HG03103 (cell line): ENCODE results near the gene NLN.
"Not testable (repeated sequence)": the region's sequence is repeated elsewhere in the genome, so short reads cannot be mapped to it uniquely, and the experiment has no call there.

Experiments used
- ATAC-seq: cut with Tn5 transposase; IDR thresholded peaks from one replicate; pipeline ENCODE4 v1.9.1; 2021; ENCODE audit warnings: low read depth; ENCODE audit not compliant: unreplicated experiment

NLN gene

GRCh38 chr5:65721720-65722574 lies at the start of gene NLN, which contains the start of gene SGTB:
TSS of gene NLN (plus strand) at chr5:65722205. CDS start at chr5:65722374, 169 bp downstream.
TSS of gene SGTB (minus strand) at chr5:65722109. CDS start at chr5:65720807, 1,302 bp downstream.
- ATAC-seq = peak; percentile 83

- no peak for ATAC-seq
Measured at GRCh38 chr5:65672796-65673195, 49.2 kb upstream of the NLN start.

GRCh38 chr5:65674749-65675148 lies 47.3 kb upstream of the NLN start:
- no peak for ATAC-seq

GRCh38 chr5:65676056-65676455 lies 45.9 kb upstream of the NLN start:
- ATAC-seq = not testable (repeated sequence)

GRCh38 chr5:65682148-65682547 lies 39.9 kb upstream of the NLN start:
- ATAC-seq = no peak

GRCh38 chr5:65693121-65693520 lies 28.9 kb upstream of the NLN start:
- no peak for ATAC-seq

GRCh38 chr5:65695162-65695755 lies 26.7 kb upstream of the NLN start:
- no peak for ATAC-seq

GRCh38 chr5:65695896-65696295 lies 26.1 kb upstream of the NLN start:
- no peak for ATAC-seq

- ATAC-seq = no peak
Measured at GRCh38 chr5:65696892-65697291, 25.1 kb upstream of the NLN start.

- no peak for ATAC-seq
Measured at GRCh38 chr5:65699338-65699737, 22.7 kb upstream of the NLN start.

GRCh38 chr5:65702036-65702435 lies 20.0 kb upstream of the NLN start:
- no peak for ATAC-seq

GRCh38 chr5:65704621-65705239 lies 17.3 kb upstream of the NLN start:
- no peak for ATAC-seq

- ATAC-seq = no peak
Measured at GRCh38 chr5:65707663-65708062, 14.3 kb upstream of the NLN start.

- no peak for ATAC-seq
Measured at GRCh38 chr5:65708145-65708544, 13.9 kb upstream of the NLN start.

GRCh38 chr5:65718576-65719310 lies 3.3 kb upstream of the NLN start:
- no peak for ATAC-seq

- peak; percentile 3 for ATAC-seq
Measured at GRCh38 chr5:65721050-65721719, 820 bp upstream of the NLN start.

- ATAC-seq = no peak
Measured at GRCh38 chr5:65722575-65723403, 784 bp downstream of the NLN start.

GRCh38 chr5:65727491-65728156 lies 5.6 kb downstream of the NLN start:
- ATAC-seq = no peak

- no peak for ATAC-seq
Measured at GRCh38 chr5:65728218-65728617, 6.2 kb downstream of the NLN start.
